IMR-90 (cell line): ENCODE data around the gene GRIN2D. TPM values are rescaled to one million over a fixed set of nuclear protein-coding genes. Genes with fewer than 3 reads are reported as not detected.
A peak's percentile ranks its signal among the peaks of the same experiment; 100 is the strongest.

Experiments
- ATAC-seq: fragments of 200-7000 bp; cut with Tn5 transposase; 2 replicates; pipeline ENCODE4 v1.9.1; 2020; ENCODE audit warnings: low read depth, mild to moderate bottlenecking, moderate library complexity
- BruUV-seq: library from RNA; stranded (reverse); fragments of 400-500 nt; replicated peaks from 2 replicates; lab custom pipeline; 2021; lab: Mats Ljungman, UMichigan
- CTCF ChIA-PET: fragments of 300-600 bp; formaldehyde crosslinking; extraction: SDS; loops from one replicate; lab custom pipeline; 2021; ENCODE audit warnings: antibody characterized with exemption; lab: Yijun Ruan, JAX
- POLR2A ChIA-PET: fragments of 300-600 bp; sonication (Branson Sonifier 250); formaldehyde crosslinking; loops from one replicate; lab custom pipeline; 2022; ENCODE audit warnings: antibody characterized with exemption; ENCODE audit not compliant: unreplicated experiment; lab: Charles Lee
- DNase-seq: peaks from one replicate; pipeline ENCODE4 v3.0.0; 2013
- H2AFZ ChIP-seq: replicated peaks from 2 replicates; pipeline ENCODE3; 2013; ENCODE audit warnings: low read length, mild to moderate bottlenecking; ENCODE audit not compliant: poor library complexity
- H2AK5ac ChIP-seq: 2 replicates; pipeline ENCODE4 v1.6.1; 2013; ENCODE audit warnings: low read depth, low read length, inconsistent platforms
- H2AK9ac ChIP-seq: replicated peaks from 2 replicates; pipeline ENCODE3; 2013; ENCODE audit warnings: mild to moderate bottlenecking, low read depth, low read length, moderate library complexity; ENCODE audit not compliant: poor library complexity
- H2BK120ac ChIP-seq: 2 replicates; pipeline ENCODE4 v1.6.1; 2013; ENCODE audit warnings: low read depth, low read length, inconsistent platforms
- H2BK15ac ChIP-seq: 3 replicates; pipeline ENCODE4 v1.6.1; 2013; ENCODE audit warnings: low read depth, low read length, inconsistent platforms
- H2BK20ac ChIP-seq: 2 replicates; pipeline ENCODE4 v1.6.1; 2013; ENCODE audit warnings: low read depth, mild to moderate bottlenecking, inconsistent platforms, low read length, moderate library complexity
- H2BK5ac ChIP-seq: 2 replicates; pipeline ENCODE4 v1.6.1; 2013; ENCODE audit warnings: mild to moderate bottlenecking, low read depth, low read length, inconsistent platforms; ENCODE audit not compliant: poor library complexity, severe bottlenecking
- H3K14ac ChIP-seq: replicated peaks from 2 replicates; pipeline ENCODE4 v1.6.1; 2013; ENCODE audit warnings: low read depth, low read length, inconsistent platforms
- H3K18ac ChIP-seq: 2 replicates; pipeline ENCODE4 v1.6.1; 2013; ENCODE audit warnings: low read depth, low read length, control low read depth
- H3K23ac ChIP-seq: 2 replicates; pipeline ENCODE4 v1.6.1; 2013; ENCODE audit warnings: low read depth, low read length, inconsistent platforms
- H3K27ac ChIP-seq: 2 replicates; pipeline ENCODE4 v1.5.1; 2013; ENCODE audit warnings: mild to moderate bottlenecking, control low read depth, low read length; ENCODE audit not compliant: insufficient read depth
- H3K27me3 ChIP-seq: 2 replicates; pipeline ENCODE4 v1.6.1; 2013; ENCODE audit warnings: low read length; ENCODE audit not compliant: control insufficient read depth, insufficient read depth
- H3K36me3 ChIP-seq: 2 replicates; pipeline ENCODE4 v1.6.1; 2013; ENCODE audit warnings: low read length, mixed read lengths; ENCODE audit not compliant: control insufficient read depth, insufficient read depth
- H3K4ac ChIP-seq: 2 replicates; pipeline ENCODE4 v1.6.1; 2013; ENCODE audit warnings: low read depth, low read length, inconsistent platforms
- H3K4me1 ChIP-seq: 2 replicates; pipeline ENCODE4 v1.6.1; 2013; ENCODE audit warnings: low read length, mixed read lengths; ENCODE audit not compliant: control insufficient read depth, insufficient read depth
- H3K4me2 ChIP-seq: 2 replicates; pipeline ENCODE4 v1.6.1; 2013; ENCODE audit warnings: low read depth, mild to moderate bottlenecking, control low read depth, low read length, moderate library complexity
- H3K4me3 ChIP-seq: 2 replicates; pipeline ENCODE4 v1.5.1; 2013; ENCODE audit warnings: low read depth, mild to moderate bottlenecking, control low read depth, low read length, moderate library complexity; ENCODE audit not compliant: insufficient read depth
- H3K56ac ChIP-seq: 2 replicates; pipeline ENCODE4 v1.6.1; 2013; ENCODE audit warnings: low read length, inconsistent platforms; ENCODE audit not compliant: insufficient read depth; ENCODE audit errors: extremely low read depth
- H3K79me1 ChIP-seq, 2 experiments: 2 replicates each; pipeline ENCODE4 v1.6.1; 2013; ENCODE audit warnings: low read length in 2 of 2, inconsistent platforms in 1 of 2, low read depth in 1 of 2
- H3K9ac ChIP-seq: 2 replicates; pipeline ENCODE4 v1.6.1; 2013; ENCODE audit warnings: low read depth, low read length, control low read depth
- H3K9me1 ChIP-seq: 2 replicates; pipeline ENCODE4 v1.6.1; 2013; ENCODE audit warnings: low read length, inconsistent platforms; ENCODE audit not compliant: insufficient read depth
- H3K9me3 ChIP-seq: 2 replicates; pipeline ENCODE4 v1.6.1; 2013; ENCODE audit warnings: low read length; ENCODE audit not compliant: control insufficient read depth, insufficient read depth
- H4K20me1 ChIP-seq: 2 replicates; pipeline ENCODE4 v1.6.1; 2013; ENCODE audit warnings: low read length, inconsistent platforms; ENCODE audit not compliant: insufficient read depth
- H4K5ac ChIP-seq: 2 replicates; pipeline ENCODE4 v1.6.1; 2013; ENCODE audit warnings: mild to moderate bottlenecking, low read depth, low read length, control low read depth
- H4K8ac ChIP-seq, 2 experiments: 2 replicates each; pipeline ENCODE4 v1.6.1; 2013; ENCODE audit warnings: low read depth in 2 of 2, low read length in 2 of 2, control low read depth in 1 of 2, inconsistent platforms in 1 of 2
- H4K91ac ChIP-seq: 2 replicates; pipeline ENCODE4 v1.6.1; 2013; ENCODE audit warnings: low read depth, low read length, inconsistent platforms; ENCODE audit not compliant: insufficient read depth
- BHLHE40 ChIP-seq: fragments of 150-350 bp; IDR thresholded peaks from 2 replicates; pipeline ENCODE4 v1.6.1; 2016; ENCODE audit warnings: mild to moderate bottlenecking, low read depth, low read length
- CEBPB ChIP-seq: IDR thresholded peaks from 2 replicates; pipeline ENCODE4 v1.6.1; 2012; ENCODE audit warnings: low read depth, low read length, improper control_type of control experiment
- CHD1 ChIP-seq: IDR thresholded peaks from 2 replicates; pipeline ENCODE4 v1.6.1; 2012; ENCODE audit warnings: low read depth, low read length, improper control_type of control experiment
- CTCF ChIP-seq: conservative IDR thresholded peaks from 2 replicates; pipeline ENCODE4 v1.5.1; 2012; ENCODE audit warnings: mild to moderate bottlenecking, low read depth, low read length, improper control_type of control experiment
- FOS ChIP-seq: fragments of 150-350 bp; IDR thresholded peaks from 2 replicates; pipeline ENCODE4 v1.6.1; 2016; ENCODE audit warnings: low read depth, low read length
- MAFK ChIP-seq: IDR thresholded peaks from 2 replicates; pipeline ENCODE4 v1.6.1; 2012; ENCODE audit warnings: low read depth, low read length, improper control_type of control experiment
- MAZ ChIP-seq: IDR thresholded peaks from 2 replicates; pipeline ENCODE4 v1.6.1; 2012; ENCODE audit warnings: low read depth, mild to moderate bottlenecking, low read length, improper control_type of control experiment, moderate library complexity, borderline replicate concordance
- MXI1 ChIP-seq: IDR thresholded peaks from 2 replicates; pipeline ENCODE4 v1.6.1; 2012; ENCODE audit warnings: low read depth, mild to moderate bottlenecking, low read length, moderate library complexity, borderline replicate concordance
- NFE2L2 ChIP-seq: fragments of 150-350 bp; IDR thresholded peaks from 2 replicates; pipeline ENCODE4 v1.6.1; 2016; ENCODE audit warnings: low read depth, mild to moderate bottlenecking, low read length
- POLR2A ChIP-seq: IDR thresholded peaks from 2 replicates; pipeline ENCODE4 v1.6.1; 2012; ENCODE audit warnings: mild to moderate bottlenecking, low read depth, low read length
- RAD21 ChIP-seq: IDR thresholded peaks from 2 replicates; pipeline ENCODE4 v1.6.1; 2012; ENCODE audit warnings: low read length, improper control_type of control experiment
- RCOR1 ChIP-seq: IDR thresholded peaks from 2 replicates; pipeline ENCODE4 v1.6.1; 2012; ENCODE audit warnings: mild to moderate bottlenecking, low read length, improper control_type of control experiment; ENCODE audit not compliant: insufficient replicate concordance
- RFX5 ChIP-seq: IDR thresholded peaks from 2 replicates; pipeline ENCODE4 v1.8.0; 2012; ENCODE audit warnings: low read depth, mild to moderate bottlenecking, low read length, moderate library complexity
- SMC3 ChIP-seq: fragments of 150-350 bp; IDR thresholded peaks from 2 replicates; pipeline ENCODE4 v1.6.1; 2016; ENCODE audit warnings: low read depth, mild to moderate bottlenecking, antibody characterized with exemption, low read length, moderate library complexity
- USF2 ChIP-seq: fragments of 150-350 bp; IDR thresholded peaks from 2 replicates; pipeline ENCODE4 v1.6.1; 2017; ENCODE audit warnings: mild to moderate bottlenecking, antibody characterized with exemption, low read length, low read depth
- WGBS, 2 experiments: methylation state at CpG; one replicate each; pipeline versions ENCODE4 v1.1.5 to v1.1.7; 2013; ENCODE audit warnings: missing lambda C conversion rate in 2 of 2; ENCODE audit not compliant: insufficient read length in 1 of 2; ENCODE audit errors: extremely low coverage in 2 of 2; 5-methylcytosine and 5-hydroxymethylcytosine counted together
- dilution Hi-C: fragments of 300-500 bp; cut with HindIII; formaldehyde crosslinking; loops from one replicate; pipeline ENCODE4 v1.14.3; 2018; ENCODE audit warnings: low sequenced_read_pairs; ENCODE audit not compliant: unreplicated experiment
- in situ Hi-C: fragments of 300-500 bp; cut with MboI; formaldehyde crosslinking; loops from 3 replicates; pipeline ENCODE4 v1.14.3; 2019; ENCODE audit warnings: low sequenced_read_pairs, inconsistent platforms, mixed read lengths
- intact Hi-C: fragments of 100-400 bp; cut with micrococcal nuclease; formaldehyde crosslinking; loops from 2 replicates; pipeline ENCODE4 v1.10.0; 2022
- polyA plus RNA-seq, 3 experiments: library from polyadenylated mRNA; depleted of rRNA; stranded (reverse); fragments of >200 nt; gene quantifications; 2 replicates each; pipeline ENCODE4 v1.2.3, GENCODE V29; 2012; ENCODE audit warnings: low replicate concordance in 1 of 3
- total RNA-seq: library from RNA; depleted of rRNA; stranded (reverse); fragments of >200 nt; gene quantifications from 2 replicates; pipeline ENCODE4 v1.2.3, GENCODE V29; 2012
- TF ChIP-seq, protein P1 (sequence below): fragments of 150-350 bp; IDR thresholded peaks from 2 replicates; pipeline ENCODE4 v1.6.1; 2016; ENCODE audit warnings: low read depth, mild to moderate bottlenecking, low read length, moderate library complexity, borderline replicate concordance

GRIN2D gene
- total and polyA plus RNA-seq, 2 of the 4 experiments (the other 2 are of a cell fraction), result under 0.01 to 0.24 TPM

DNA sequence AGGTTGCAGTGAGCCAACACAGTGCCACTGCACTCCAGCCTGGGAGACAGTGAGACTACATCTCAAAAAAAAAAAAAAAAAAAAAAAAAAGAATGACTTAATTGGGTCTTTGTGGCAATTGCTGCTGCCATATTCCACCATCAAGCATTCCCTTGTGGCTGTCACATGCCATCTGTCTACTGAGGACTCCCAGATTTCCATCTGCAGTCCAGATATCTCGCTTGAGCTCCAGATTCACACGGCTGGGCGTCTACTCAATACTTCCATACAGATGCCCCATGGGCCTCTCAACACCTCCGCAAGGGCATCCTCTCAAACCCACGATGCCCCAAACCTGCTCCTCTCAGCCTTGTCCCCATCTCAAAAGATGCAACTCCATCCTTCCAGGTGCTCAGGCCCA is 42.6 kb upstream of the GRIN2D start:
- Histone ChIP-seq H3K36me3 (no peaks in the 10 kb centered on the region), H3K4ac (no peak overlapping the region), H2BK5ac (no peak overlapping the region), H2AFZ (no peak overlapping the region), H2BK120ac (no peak overlapping the region), H4K5ac (no peak overlapping the region), H3K27me3 (no peaks in the 10 kb centered on the region), H2AK9ac (peak overlapping the region; percentile 57), H3K18ac (no peak overlapping the region), H2BK20ac (no peak overlapping the region), H3K4me1 (no peaks in the 10 kb centered on the region), H4K20me1 (no peaks in the 10 kb centered on the region), H3K4me3 (no peak overlapping the region), H3K27ac (no peak overlapping the region), H3K9ac (no peak overlapping the region), H4K8ac (no peak overlapping the region), H3K4me2 (no peak overlapping the region), H3K9me3 (no peaks in the 10 kb centered on the region), H2BK15ac (no peak overlapping the region), H3K14ac (no peak overlapping the region), H2AK5ac (no peak overlapping the region), H3K23ac (no peak overlapping the region), H4K91ac (no peak overlapping the region), H3K9me1 (peaks cover 10% of the 10 kb centered on the region; the same call in 1 of the 2 replicates), H3K79me1 (no peaks in the 10 kb centered on the region), H3K56ac (no peak overlapping the region)
- BruUV-seq, result no TSS peak
- intact Hi-C loops (no loop called here), in situ Hi-C loops (no loop called here), dilution Hi-C loops (no loop called here)
- ATAC-seq (no peak), DNase-seq (no peak)
- ChIA-PET CTCF (interaction anchor here (0.5 kb wide), 1 partner anchor 29 kb away, joined by 3 read pairs; a partner anchor contains a TSS), POLR2A (no interaction called here)
- 100% methylated on average over 2 of the region's 5 CpGs; no CpG with 5 or more reads in 1 of the 2 experiments for WGBS, 2 experiments
- TF ChIP-seq FOS (no peak), POLR2A (no peak), MXI1 (no peak), SMC3 (no peak), NFE2L2 (no peak), RFX5 (no peak), CEBPB (no peak), CHD1 (no peak), USF2 (no peak), RCOR1 (no peak), MAZ (no peak), BHLHE40 (no peak), RAD21 (no peak), MAFK (no peak), CTCF (no peak)
- TF ChIP-seq, protein P1, sequence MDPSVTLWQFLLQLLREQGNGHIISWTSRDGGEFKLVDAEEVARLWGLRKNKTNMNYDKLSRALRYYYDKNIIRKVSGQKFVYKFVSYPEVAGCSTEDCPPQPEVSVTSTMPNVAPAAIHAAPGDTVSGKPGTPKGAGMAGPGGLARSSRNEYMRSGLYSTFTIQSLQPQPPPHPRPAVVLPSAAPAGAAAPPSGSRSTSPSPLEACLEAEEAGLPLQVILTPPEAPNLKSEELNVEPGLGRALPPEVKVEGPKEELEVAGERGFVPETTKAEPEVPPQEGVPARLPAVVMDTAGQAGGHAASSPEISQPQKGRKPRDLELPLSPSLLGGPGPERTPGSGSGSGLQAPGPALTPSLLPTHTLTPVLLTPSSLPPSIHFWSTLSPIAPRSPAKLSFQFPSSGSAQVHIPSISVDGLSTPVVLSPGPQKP, result no peak
